ENCODE data around the gene GRK2. TPM values are rescaled to one million over a fixed set of nuclear protein-coding genes. Genes with fewer than 3 reads are reported as not detected.

GRK2 gene
- total RNA-seq, 1 donor from 2014 or later: 30.0 TPM

DNA sequence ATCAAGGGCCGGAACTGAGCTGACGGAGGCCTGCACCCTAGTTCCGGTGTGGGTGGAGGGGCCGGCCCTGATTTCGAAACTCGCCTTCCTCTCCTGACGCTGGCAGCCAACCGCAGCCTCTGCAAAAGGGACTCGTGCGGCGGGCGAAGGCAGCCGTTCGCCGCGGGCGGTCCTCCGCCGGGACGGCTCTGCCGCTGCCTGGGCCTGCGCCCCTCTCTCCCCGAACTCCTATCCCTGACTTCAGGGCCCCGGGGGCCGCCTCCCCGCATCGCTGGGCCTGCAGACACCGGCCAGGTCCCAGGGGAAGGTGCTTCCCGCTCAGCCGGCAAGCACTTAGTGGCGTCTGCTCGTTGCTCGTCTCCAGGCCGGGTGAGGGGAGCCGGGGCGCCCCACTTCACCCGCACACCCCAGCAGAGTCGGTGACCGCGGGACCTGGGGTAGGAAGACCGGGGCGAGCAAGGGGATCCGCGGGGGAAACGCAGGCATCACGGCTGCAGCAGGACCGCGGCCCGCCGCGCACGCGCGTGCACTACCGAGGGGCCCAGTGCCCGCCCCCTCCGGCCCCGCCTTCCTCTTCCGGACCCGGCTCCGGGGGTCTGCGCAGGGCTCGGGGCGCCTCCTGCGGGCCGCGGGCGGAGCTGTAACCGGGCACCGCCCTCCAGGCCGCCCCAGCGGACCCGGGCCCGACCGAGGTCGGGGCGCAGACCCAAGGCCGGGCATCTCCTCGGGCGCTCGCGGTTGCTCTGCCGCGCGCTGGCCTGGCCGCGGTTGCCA is 22.4 kb downstream of the GRK2 start:
- Histone ChIP-seq H3K79me2 (ENCODE audit: low read depth) (peaks cover 15% of the 10 kb centered on the region), H3K4me1 (peaks cover 11% of the 10 kb centered on the region), H3K36me3 (no peaks in the 10 kb centered on the region), H3K27me3 (no peaks in the 10 kb centered on the region), H3K4me2 (peak overlapping the region; percentile 93), H3K9me3 (ENCODE audit: low read depth) (no peaks in the 10 kb centered on the region), H3K27ac (peak overlapping the region; percentile 71), H4K20me1 (ENCODE audit: low read depth) (no peaks in the 10 kb centered on the region), H3F3A (ENCODE audit: low read depth) (peaks cover 21% of the 10 kb centered on the region), H3K4me3 (peak overlapping the region; percentile 68), H3K9ac (peak overlapping the region; percentile 53), H2AFZ (replicated peaks) (peak overlapping the region; percentile 52)
- Mint-ChIP-seq H3K27me3 (ENCODE audit: insufficient read depth, low read depth) (peaks cover 12% of the 10 kb centered on the region), H3K9me3 (no peaks in the 10 kb centered on the region), H3K36me3 (peaks cover 11% of the 10 kb centered on the region), H3K4me3 (peak overlapping the region; percentile 81), H3K27ac (no peak overlapping the region), H3K4me1 (peaks cover 17% of the 10 kb centered on the region)
- DNase-seq (ENCODE audit: low spot score): peak; percentile 97
- no peak for TF ChIP-seq EZH2 (IDR thresholded peaks at IDR 0.05)
- TF ChIP-seq, protein P1, sequence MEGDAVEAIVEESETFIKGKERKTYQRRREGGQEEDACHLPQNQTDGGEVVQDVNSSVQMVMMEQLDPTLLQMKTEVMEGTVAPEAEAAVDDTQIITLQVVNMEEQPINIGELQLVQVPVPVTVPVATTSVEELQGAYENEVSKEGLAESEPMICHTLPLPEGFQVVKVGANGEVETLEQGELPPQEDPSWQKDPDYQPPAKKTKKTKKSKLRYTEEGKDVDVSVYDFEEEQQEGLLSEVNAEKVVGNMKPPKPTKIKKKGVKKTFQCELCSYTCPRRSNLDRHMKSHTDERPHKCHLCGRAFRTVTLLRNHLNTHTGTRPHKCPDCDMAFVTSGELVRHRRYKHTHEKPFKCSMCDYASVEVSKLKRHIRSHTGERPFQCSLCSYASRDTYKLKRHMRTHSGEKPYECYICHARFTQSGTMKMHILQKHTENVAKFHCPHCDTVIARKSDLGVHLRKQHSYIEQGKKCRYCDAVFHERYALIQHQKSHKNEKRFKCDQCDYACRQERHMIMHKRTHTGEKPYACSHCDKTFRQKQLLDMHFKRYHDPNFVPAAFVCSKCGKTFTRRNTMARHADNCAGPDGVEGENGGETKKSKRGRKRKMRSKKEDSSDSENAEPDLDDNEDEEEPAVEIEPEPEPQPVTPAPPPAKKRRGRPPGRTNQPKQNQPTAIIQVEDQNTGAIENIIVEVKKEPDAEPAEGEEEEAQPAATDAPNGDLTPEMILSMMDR (IDR thresholded peaks at IDR 0.05): peak; percentile 53

DNA sequence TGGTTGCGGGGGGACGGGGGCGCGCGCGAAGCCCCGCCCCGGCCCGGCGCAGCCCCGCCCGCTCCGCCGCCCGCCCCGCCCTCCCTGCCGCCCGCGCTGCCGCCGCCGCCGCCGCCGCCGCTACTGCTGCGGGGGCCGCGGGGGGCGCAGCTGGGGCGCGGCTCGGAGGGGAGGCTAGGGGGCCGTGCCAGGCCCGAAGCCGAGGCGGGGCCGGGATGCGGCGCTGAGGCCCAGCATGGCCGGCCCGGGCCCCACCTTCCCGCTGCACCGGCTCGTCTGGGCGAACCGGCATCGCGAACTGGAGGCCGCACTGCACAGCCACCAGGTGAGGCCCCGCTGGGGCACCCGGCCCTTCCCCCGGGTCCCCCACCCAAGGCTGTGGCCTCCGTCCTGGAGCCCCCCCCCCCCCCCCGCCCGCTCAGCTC is 23.0 kb downstream of the GRK2 start, which contains the start of gene ANKRD13D:
TSS of gene ANKRD13D (plus strand) at position 78 of the 425 bp plus-strand sequence. CDS start at position 236, 158 bp downstream.
- H3K27ac Mint-ChIP-seq: peak within 1 kb of the TSS; percentile 83
- H3K9ac ChIP-seq: peak within 1 kb of the TSS; percentile 70
- TF ChIP-seq EZH2 (IDR thresholded peaks at IDR 0.05): no peak
- no peak for TF ChIP-seq EZH2phosphoT487 (IDR thresholded peaks at IDR 0.05)
- peak within 1 kb of the TSS; percentile 99 for H3K4me2 ChIP-seq
- peak within 1 kb of the TSS; percentile 68 for H3K4me3 ChIP-seq
- H3K79me2 ChIP-seq (ENCODE audit: low read depth): peaks cover 15% of the 10 kb centered on the region
- H3K27me3 ChIP-seq: no peaks in the 10 kb centered on the region
- peaks cover 21% of the 10 kb centered on the region for H3F3A ChIP-seq (ENCODE audit: low read depth)
- peaks cover 17% of the 10 kb centered on the region for H3K4me1 Mint-ChIP-seq
- DNase-seq (ENCODE audit: low spot score): no peak
- no peaks in the 10 kb centered on the region for H3K36me3 ChIP-seq
- peaks cover 17% of the 10 kb centered on the region for H3K36me3 Mint-ChIP-seq
- H3K27me3 Mint-ChIP-seq (ENCODE audit: insufficient read depth, low read depth): peaks cover 9% of the 10 kb centered on the region
- peaks cover 4% of the 10 kb centered on the region for H3K9me3 Mint-ChIP-seq
- peaks cover 11% of the 10 kb centered on the region for H3K4me1 ChIP-seq
- H3K27ac ChIP-seq: peak within 1 kb of the TSS; percentile 71
- H2AFZ ChIP-seq (replicated peaks): peak within 1 kb of the TSS; percentile 52
- H3K4me3 Mint-ChIP-seq: peak within 1 kb of the TSS; percentile 95
- no peaks in the 10 kb centered on the region for H4K20me1 ChIP-seq (ENCODE audit: low read depth)
- H3K9me3 ChIP-seq (ENCODE audit: low read depth): no peaks in the 10 kb centered on the region

DNA sequence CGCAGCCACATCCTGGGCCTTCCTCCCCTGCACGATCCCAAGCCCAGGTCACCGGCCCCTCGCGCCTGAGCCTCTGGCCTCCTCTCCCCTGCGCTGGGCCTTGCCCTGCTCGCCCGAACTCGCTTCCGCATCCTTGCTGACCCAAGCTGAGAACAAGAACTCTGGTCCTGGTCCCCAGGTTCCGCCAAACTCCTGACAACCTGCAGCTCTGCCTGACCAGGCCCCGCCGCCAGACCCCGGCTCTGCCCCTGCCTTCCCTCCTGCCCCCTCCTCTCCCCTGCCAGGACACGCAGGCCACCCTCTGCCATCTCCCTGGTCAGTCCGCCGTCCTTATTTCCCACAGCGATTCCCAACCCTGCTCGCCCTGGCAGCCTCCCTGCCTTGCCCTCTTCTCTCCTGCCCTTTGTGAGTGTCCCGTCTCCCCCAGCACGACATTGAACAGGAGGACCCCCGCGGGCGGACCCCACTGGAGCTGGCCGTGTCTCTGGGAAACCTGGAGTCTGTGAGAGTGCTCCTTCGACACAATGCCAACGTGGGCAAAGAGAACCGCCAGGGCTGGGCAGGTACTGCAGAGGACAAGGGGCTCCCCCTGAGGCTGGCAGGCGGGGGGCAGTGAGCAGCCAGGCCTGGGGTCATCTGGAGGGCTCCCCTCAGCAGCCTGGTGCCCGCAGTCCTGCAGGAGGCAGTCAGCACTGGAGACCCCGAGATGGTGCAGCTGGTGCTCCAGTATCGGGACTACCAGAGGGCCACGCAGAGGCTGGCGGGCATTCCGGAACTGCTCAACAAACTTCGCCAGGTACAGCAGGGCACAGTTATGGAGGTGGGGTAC is 23.6 kb downstream of the GRK2 start:
- no peaks in the 10 kb centered on the region for H3K36me3 ChIP-seq
- peaks cover 11% of the 10 kb centered on the region for H3K4me1 ChIP-seq
- no peaks in the 10 kb centered on the region for H3K27me3 ChIP-seq
- H3K9ac ChIP-seq: peak overlapping the region; percentile 70
- H2AFZ ChIP-seq (replicated peaks): peak overlapping the region; percentile 7
- Mint-ChIP-seq H3K27me3 (ENCODE audit: insufficient read depth, low read depth) (peaks cover 9% of the 10 kb centered on the region), H3K4me3 (peak overlapping the region; percentile 95), H3K27ac (peak overlapping the region; percentile 83), H3K4me1 (peaks cover 17% of the 10 kb centered on the region), H3K36me3 (peaks cover 20% of the 10 kb centered on the region), H3K9me3 (peaks cover 5% of the 10 kb centered on the region)
- H3K9me3 ChIP-seq (ENCODE audit: low read depth): no peaks in the 10 kb centered on the region
- H4K20me1 ChIP-seq (ENCODE audit: low read depth): no peaks in the 10 kb centered on the region
- H3K4me3 ChIP-seq: peak overlapping the region; percentile 68
- DNase-seq (ENCODE audit: low spot score): peak; percentile 63
- peaks cover 21% of the 10 kb centered on the region for H3F3A ChIP-seq (ENCODE audit: low read depth)
- H3K4me2 ChIP-seq: peak overlapping the region; percentile 99
- H3K79me2 ChIP-seq (ENCODE audit: low read depth): peaks cover 15% of the 10 kb centered on the region
- H3K27ac ChIP-seq: no peak overlapping the region
- TF ChIP-seq, protein P1 (IDR thresholded peaks at IDR 0.05): no peak
- TF ChIP-seq EZH2 (IDR thresholded peaks at IDR 0.05) (no peak), EZH2phosphoT487 (IDR thresholded peaks at IDR 0.05) (no peak)

Data from neural progenitor cell (in vitro differentiated cells).